BJ (cell line): ENCODE data around the gene SMYD3. TPM values are rescaled to one million over a fixed set of nuclear protein-coding genes. Genes with fewer than 3 reads are reported as not detected.

Experiments used
- CTCF ChIA-PET: fragments of 350-600 bp; formaldehyde crosslinking; extraction: SDS; loops from one replicate; lab custom pipeline; 2021; ENCODE audit warnings: antibody characterized with exemption, inconsistent platforms; lab: Yijun Ruan, JAX
- POLR2A ChIA-PET: fragments of 300-600 bp; sonication (Branson Sonifier 250); formaldehyde crosslinking; extraction: SDS; loops from one replicate; lab custom pipeline; 2021; ENCODE audit warnings: antibody characterized with exemption; lab: Charles Lee
- DNase-seq: peaks from one replicate; pipeline ENCODE4 v3.0.0-alpha.2; 2011; ENCODE audit warnings: low read depth
- H3K27me3 ChIP-seq: 2 replicates; pipeline ENCODE4 v1.6.0; 2011; ENCODE audit warnings: low read length; ENCODE audit not compliant: control insufficient read depth, insufficient read depth
- H3K36me3 ChIP-seq: 2 replicates; pipeline ENCODE4 v1.5.1; 2011; ENCODE audit warnings: low read length; ENCODE audit not compliant: control insufficient read depth, insufficient read depth
- H3K4me3 ChIP-seq: 2 replicates; pipeline ENCODE4 v1.5.1; 2011; ENCODE audit warnings: low read depth, mild to moderate bottlenecking, control low read depth, low read length
- polyA plus RNA-seq: library from polyadenylated mRNA; depleted of rRNA; stranded (reverse); fragments of >200 nt; gene quantifications from 2 replicates; pipeline ENCODE4 v1.2.3, GENCODE V29; 2011
- TF ChIP-seq, protein P1 (sequence below): IDR thresholded peaks from 2 replicates; pipeline ENCODE4 v1.5.1; 2011; ENCODE audit warnings: low read depth, mild to moderate bottlenecking, control low read depth, inconsistent platforms, low read length, moderate library complexity; ENCODE audit not compliant: insufficient read depth

The SMYD3 gene
- polyA plus RNA-seq, 1 experiment: 26.1 TPM

DNA sequence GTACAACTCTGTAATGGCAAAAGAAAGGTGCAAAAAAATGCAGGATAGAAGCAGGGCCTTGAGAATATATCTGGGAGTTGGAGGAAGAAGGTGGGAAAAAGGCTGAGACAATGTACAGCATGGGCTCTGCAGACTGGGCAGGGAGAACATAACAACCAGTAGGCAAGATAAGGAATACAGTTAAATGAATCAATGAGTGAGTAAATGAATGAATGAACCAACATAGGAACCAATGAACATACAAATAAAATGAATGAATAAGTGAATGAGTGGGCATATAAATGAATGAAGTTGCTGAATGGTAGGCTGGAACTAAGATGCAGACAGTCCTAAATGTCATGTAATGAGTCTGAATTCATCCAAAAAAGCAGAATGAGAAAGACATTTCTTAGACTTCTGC is 370.6 kb downstream of the SMYD3 start:
- DNase-seq: no peak
- Histone ChIP-seq H3K27me3 (no peaks in the 10 kb centered on the region), H3K36me3 (no peaks in the 10 kb centered on the region), H3K4me3 (no peak overlapping the region)
- TF ChIP-seq, protein P1, sequence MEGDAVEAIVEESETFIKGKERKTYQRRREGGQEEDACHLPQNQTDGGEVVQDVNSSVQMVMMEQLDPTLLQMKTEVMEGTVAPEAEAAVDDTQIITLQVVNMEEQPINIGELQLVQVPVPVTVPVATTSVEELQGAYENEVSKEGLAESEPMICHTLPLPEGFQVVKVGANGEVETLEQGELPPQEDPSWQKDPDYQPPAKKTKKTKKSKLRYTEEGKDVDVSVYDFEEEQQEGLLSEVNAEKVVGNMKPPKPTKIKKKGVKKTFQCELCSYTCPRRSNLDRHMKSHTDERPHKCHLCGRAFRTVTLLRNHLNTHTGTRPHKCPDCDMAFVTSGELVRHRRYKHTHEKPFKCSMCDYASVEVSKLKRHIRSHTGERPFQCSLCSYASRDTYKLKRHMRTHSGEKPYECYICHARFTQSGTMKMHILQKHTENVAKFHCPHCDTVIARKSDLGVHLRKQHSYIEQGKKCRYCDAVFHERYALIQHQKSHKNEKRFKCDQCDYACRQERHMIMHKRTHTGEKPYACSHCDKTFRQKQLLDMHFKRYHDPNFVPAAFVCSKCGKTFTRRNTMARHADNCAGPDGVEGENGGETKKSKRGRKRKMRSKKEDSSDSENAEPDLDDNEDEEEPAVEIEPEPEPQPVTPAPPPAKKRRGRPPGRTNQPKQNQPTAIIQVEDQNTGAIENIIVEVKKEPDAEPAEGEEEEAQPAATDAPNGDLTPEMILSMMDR: no peak
- ChIA-PET POLR2A (no interaction called here), CTCF (no interaction called here)

DNA sequence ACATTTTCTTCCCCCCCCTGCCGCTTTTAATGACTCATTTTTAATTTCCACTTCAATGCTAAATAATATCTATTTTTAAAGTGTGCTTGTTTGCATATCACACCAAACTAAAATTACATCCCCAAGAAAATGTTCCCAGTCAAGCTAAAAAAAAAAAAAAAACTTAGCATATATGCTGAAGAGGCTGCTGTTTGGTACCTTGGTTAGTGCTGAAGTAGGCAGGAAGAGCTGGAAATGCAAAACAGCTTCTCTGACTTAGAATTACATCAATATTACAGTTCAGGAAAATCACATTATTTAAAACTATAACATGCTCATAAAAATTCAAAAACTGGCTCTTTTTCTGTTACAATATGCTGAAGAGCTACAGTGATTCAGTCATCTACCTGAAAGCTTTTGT is 372.3 kb downstream of the SMYD3 start:
- no peak for DNase-seq
- Histone ChIP-seq H3K36me3 (no peaks in the 10 kb centered on the region), H3K4me3 (no peak overlapping the region), H3K27me3 (no peaks in the 10 kb centered on the region)
- ChIA-PET POLR2A (no interaction called here), CTCF (no interaction called here)
- TF ChIP-seq, protein P1: no peak

- no peaks in the 10 kb centered on the region for H3K36me3 ChIP-seq
- no peak for DNase-seq
- no peaks in the 10 kb centered on the region for H3K27me3 ChIP-seq
- POLR2A ChIA-PET: no interaction called here
- CTCF ChIA-PET: no interaction called here
- TF ChIP-seq, protein P1: no peak
- no peak overlapping the region for H3K4me3 ChIP-seq
Measured at GRCh38 chr1:246131095-246131494, 376.0 kb downstream of the SMYD3 start.

GRCh38 chr1:246128494-246129069 is 378.5 kb downstream of the SMYD3 start:
- CTCF ChIA-PET: interaction anchor here (1.9 to 2.2 kb wide), 2 partner anchors 10 to 11 kb away, joined by 4 to 8 read pairs; no protein-coding TSS in a partner anchor
- Histone ChIP-seq H3K36me3 (no peaks in the 10 kb centered on the region), H3K4me3 (no peak overlapping the region), H3K27me3 (no peaks in the 10 kb centered on the region)
- POLR2A ChIA-PET: no interaction called here
- TF ChIP-seq, protein P1: no peak
- no peak for DNase-seq

- H3K4me3 ChIP-seq: no peak overlapping the region
- DNase-seq: no peak
- H3K27me3 ChIP-seq: no peaks in the 10 kb centered on the region
- TF ChIP-seq, protein P1: no peak
- H3K36me3 ChIP-seq: no peaks in the 10 kb centered on the region
- ChIA-PET CTCF (interaction anchor here (1.4 to 1.6 kb wide), 3 partner anchors 13 to 18 kb away, joined by 3 to 5 read pairs (median 4); no protein-coding TSS in a partner anchor), POLR2A (no interaction called here)
Measured at GRCh38 chr1:246126580-246126979, 380.5 kb downstream of the SMYD3 start.
